Mammary epithelial cell (primary cell): Measurements from ENCODE around the gene KAT6B.

Experiments used
- CTCF ChIP-seq, 2 donors: IDR thresholded peaks in 1 of 2; conservative IDR thresholded peaks in 1 of 2; 2 replicates each; pipeline ENCODE4 v1.5.1; 2011 to 2012; ENCODE audit warnings: inconsistent platforms in 2 of 2, low read length in 2 of 2, mild to moderate bottlenecking in 2 of 2, control low read depth in 1 of 2, low read depth in 1 of 2; ENCODE audit not compliant: insufficient read depth in 1 of 2; ENCODE audit errors: extremely low read depth in 1 of 2
- EZH2 ChIP-seq: IDR thresholded peaks from 2 replicates; pipeline ENCODE4 v1.6.1; 2012; ENCODE audit warnings: low read length, inconsistent platforms, borderline replicate concordance

GRCh38 chr10:74947781-74948401 is 121.5 kb downstream of the KAT6B start:
- TF ChIP-seq CTCF (conservative IDR thresholded peaks at IDR 0.05 in 1 of 2, IDR thresholded peaks at IDR 0.05 in 1 of 2; ENCODE audit: extremely low read depth in 1 of 2, insufficient read depth in 1 of 2, low read depth in 1 of 2, low read length in 2 of 2): no peak
- TF ChIP-seq EZH2: no peak
